Measurements from ENCODE around the gene ZNF701. TPM values are rescaled to one million over a fixed set of nuclear protein-coding genes. Genes with fewer than 3 reads are reported as not detected.
A peak's percentile ranks its signal among the peaks of the same experiment; 100 is the strongest.
"Not testable (repeated sequence)": the region's sequence is repeated elsewhere in the genome, so short reads cannot be mapped to it uniquely, and the experiment has no call there.

The ZNF701 gene
- total RNA-seq, 4 donors from 2014 or later = 8.6 to 24.6 (median 10.2) TPM

- no peak for DNase-seq (ENCODE audit: low spot score)
- ATAC-seq (ENCODE audit: low FRiP score) = no peak
- TF ChIP-seq CTCF (IDR thresholded peaks at IDR 0.05) = no peak
Measured at GRCh38 chr19:52584736-52585440, 14.8 kb downstream of the ZNF701 start.

- DNase-seq (ENCODE audit: low spot score) (no peak), ATAC-seq (ENCODE audit: low FRiP score) (no peak)
- TF ChIP-seq CTCF (IDR thresholded peaks at IDR 0.05) = no peak
Measured at GRCh38 chr19:52585604-52586003, 15.5 kb downstream of the ZNF701 start.

- DNase-seq (ENCODE audit: low spot score) = no peak
- TF ChIP-seq CTCF (IDR thresholded peaks at IDR 0.05) = no peak
- ATAC-seq (ENCODE audit: low FRiP score) = no peak
Measured at GRCh38 chr19:52590728-52591127, 20.6 kb downstream of the ZNF701 start.

GRCh38 chr19:52592301-52592700, 22.2 kb downstream of the ZNF701 start:
- no peak for DNase-seq (ENCODE audit: low spot score)
- ATAC-seq (ENCODE audit: low FRiP score) = no peak
- TF ChIP-seq CTCF (IDR thresholded peaks at IDR 0.05) = no peak

GRCh38 chr19:52593441-52593840, 23.4 kb downstream of the ZNF701 start:
- not testable (repeated sequence) for ATAC-seq (ENCODE audit: low FRiP score); DNase-seq (ENCODE audit: low spot score)

- ATAC-seq (ENCODE audit: low FRiP score) (no peak), DNase-seq (ENCODE audit: low spot score) (no peak)
- TF ChIP-seq CTCF (IDR thresholded peaks at IDR 0.05) = no peak
Measured at GRCh38 chr19:52599241-52599640, 29.2 kb downstream of the ZNF701 start.

- no peak for TF ChIP-seq CTCF (IDR thresholded peaks at IDR 0.05)
- ATAC-seq (ENCODE audit: low FRiP score) (peak; percentile 30), DNase-seq (ENCODE audit: low spot score) (no peak)
Measured at GRCh38 chr19:52600639-52601024, 30.5 kb downstream of the ZNF701 start.

Data from omental fat pad (tissue), 4 donors.